ENCODE measurements around the gene RNF214.

RNF214 gene

GRCh38 chr11:117217141-117218084 lies 15.1 kb upstream of the RNF214 start:
- no peak for DNase-seq

GRCh38 chr11:117218133-117218915 lies 14.1 kb upstream of the RNF214 start:
- DNase-seq: no peak

GRCh38 chr11:117219001-117219400 lies 13.5 kb upstream of the RNF214 start:
- no peak for DNase-seq

GRCh38 chr11:117219455-117219854 lies 13.0 kb upstream of the RNF214 start:
- no peak for DNase-seq

- DNase-seq: no peak
These were observed 12.5 kb upstream of the RNF214 start for GRCh38 chr11:117219995-117220394.

GRCh38 chr11:117220568-117220967 lies 11.9 kb upstream of the RNF214 start:
- no peak for DNase-seq

GRCh38 chr11:117220999-117221774 lies 11.3 kb upstream of the RNF214 start:
- DNase-seq: no peak

- no peak for DNase-seq
These were observed 10.5 kb upstream of the RNF214 start for GRCh38 chr11:117221775-117222517.

GRCh38 chr11:117222991-117223740 lies 9.3 kb upstream of the RNF214 start:
- no peak for DNase-seq

GRCh38 chr11:117223741-117224689 lies 8.5 kb upstream of the RNF214 start:
- DNase-seq: no peak

- no peak for DNase-seq
These were observed 6.8 kb upstream of the RNF214 start for GRCh38 chr11:117225553-117226170.

GRCh38 chr11:117226388-117227385 lies 5.8 kb upstream of the RNF214 start:
- DNase-seq: peak in 1 of 2 donors; percentile 19

- DNase-seq: no peak
These were observed 4.4 kb upstream of the RNF214 start for GRCh38 chr11:117228091-117228490.

GRCh38 chr11:117229411-117229810 lies 3.1 kb upstream of the RNF214 start:
- no peak for DNase-seq

- no peak for DNase-seq
These were observed 2.6 kb upstream of the RNF214 start for GRCh38 chr11:117229931-117230285.

- DNase-seq: peak; percentile 45 to 46
These were observed 2.0 kb upstream of the RNF214 start for GRCh38 chr11:117230286-117230961.

GRCh38 chr11:117230999-117231841 lies 1.3 kb upstream of the RNF214 start:
- DNase-seq: no peak

Data from stimulated activated CD4-positive, alpha-beta T cell treated with anti-CD3 and anti-CD28 coated beads, Interleukin-2, amount 100 ng/mL, for 48 hours (primary cell).